ENCODE data around the gene ITGB5.

Gene ITGB5

GRCh38 chr3:124860599-124860998 is 26.6 kb downstream of the ITGB5 start:
- DNase-seq: peak in 1 of 2 experiments; percentile 35

GRCh38 chr3:124859025-124859424 is 28.1 kb downstream of the ITGB5 start:
- no peak for DNase-seq

DNA sequence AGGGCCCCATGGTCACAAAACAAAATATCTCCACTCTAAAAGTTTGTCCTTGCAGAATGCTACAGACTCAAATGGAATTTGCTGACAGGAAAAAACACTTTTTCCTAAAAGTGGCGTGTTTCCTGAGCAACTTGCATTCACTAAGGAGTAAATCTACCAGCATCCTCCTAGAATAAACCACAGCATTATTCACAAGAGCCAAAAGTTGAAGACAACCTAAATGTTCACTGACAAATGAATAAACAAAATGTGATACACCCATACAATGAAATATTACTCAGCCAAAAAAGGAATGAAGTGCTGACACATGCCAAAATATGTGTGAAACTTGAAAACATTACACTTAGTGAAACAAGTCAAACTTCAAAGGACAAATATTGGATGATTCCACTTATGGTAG is 28.9 kb downstream of the ITGB5 start:
- DNase-seq: no peak

DNA sequence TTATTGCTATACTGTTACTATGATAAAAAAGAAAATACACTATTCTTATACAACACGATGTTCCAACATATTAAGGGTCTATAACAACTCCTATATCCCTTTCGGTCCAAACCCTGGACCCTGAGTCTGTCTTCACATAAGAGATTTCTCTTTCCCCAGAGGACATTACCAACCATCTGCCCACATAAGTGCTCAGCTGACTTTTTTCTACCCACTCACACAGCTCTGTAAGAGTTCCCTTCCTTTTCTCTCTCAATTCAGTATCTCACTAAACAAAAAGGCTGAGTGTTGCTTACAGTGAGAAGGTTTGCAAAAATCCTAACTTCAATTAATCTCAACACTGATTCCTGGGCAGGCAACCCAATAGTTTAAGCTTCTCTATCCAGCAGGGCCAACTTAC is 30.5 kb downstream of the ITGB5 start:
- DNase-seq: no peak

GRCh38 chr3:124854009-124854408 is 33.2 kb downstream of the ITGB5 start:
- DNase-seq: no peak

GRCh38 chr3:124853446-124853845 is 33.7 kb downstream of the ITGB5 start:
- DNase-seq: no peak

- no peak for DNase-seq
Observed at GRCh38 chr3:124851905-124852304, 35.3 kb downstream of the ITGB5 start.

DNA sequence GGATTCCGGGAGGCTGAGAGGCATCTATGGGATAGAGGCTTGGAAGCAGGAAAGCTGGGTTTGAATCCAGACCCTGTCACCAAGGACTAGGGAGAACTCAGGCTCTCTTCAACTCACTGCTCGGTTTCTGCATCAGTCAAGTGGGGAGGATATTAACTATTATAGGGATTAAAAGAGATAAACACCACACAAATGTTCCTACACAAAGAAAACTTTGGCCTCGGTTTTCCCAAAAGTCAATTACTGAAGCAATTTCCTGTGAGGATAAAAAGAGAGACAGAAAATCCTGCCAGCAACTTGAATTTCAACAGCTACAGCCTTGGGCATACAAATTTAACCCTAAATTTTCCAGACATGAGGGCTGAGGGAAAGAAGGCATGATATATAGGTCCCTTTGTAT is 36.0 kb downstream of the ITGB5 start:
- DNase-seq: no peak

GRCh38 chr3:124850633-124851032 is 36.5 kb downstream of the ITGB5 start:
- no peak for DNase-seq

DNA sequence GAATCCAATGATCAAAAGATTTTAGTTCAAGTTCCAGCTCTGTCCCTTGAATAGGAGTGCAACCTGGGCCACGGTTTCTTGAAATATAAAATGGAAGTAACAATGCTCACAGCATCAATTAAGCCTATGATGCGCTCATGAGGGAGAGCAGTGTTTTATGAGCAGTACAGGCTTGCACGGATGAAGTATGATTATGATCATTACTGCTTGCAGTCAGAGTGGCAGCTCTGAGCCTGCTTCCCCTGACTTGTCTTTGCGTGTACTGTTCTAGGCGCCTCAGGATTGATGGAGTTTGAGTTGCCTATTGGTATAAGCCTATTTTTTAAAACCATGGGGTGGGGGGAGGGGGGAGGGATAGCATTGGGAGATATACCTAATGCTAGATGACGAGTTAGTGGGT is 37.0 kb downstream of the ITGB5 start:
- DNase-seq: no peak

DNA sequence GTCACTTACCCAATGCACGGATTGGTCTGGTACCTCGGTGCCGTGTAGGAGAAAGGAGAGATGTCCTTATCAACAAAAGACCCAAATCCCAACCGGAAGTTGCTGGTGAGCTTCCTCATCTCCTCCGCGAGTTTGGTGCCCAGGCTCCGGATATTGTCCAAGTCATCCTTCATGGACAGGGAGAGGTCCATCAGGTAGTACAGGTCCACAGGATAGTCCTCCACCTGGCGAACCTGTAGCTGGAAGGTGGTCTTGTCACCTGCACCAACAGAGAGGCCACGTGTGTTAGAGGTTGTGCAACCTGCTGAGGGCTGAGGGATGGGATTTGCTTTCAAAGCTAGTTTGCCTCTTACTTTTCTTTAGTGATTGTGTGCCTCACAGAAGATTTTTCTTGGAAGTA is 38.9 kb downstream of the ITGB5 start:
- no peak for DNase-seq

DNA sequence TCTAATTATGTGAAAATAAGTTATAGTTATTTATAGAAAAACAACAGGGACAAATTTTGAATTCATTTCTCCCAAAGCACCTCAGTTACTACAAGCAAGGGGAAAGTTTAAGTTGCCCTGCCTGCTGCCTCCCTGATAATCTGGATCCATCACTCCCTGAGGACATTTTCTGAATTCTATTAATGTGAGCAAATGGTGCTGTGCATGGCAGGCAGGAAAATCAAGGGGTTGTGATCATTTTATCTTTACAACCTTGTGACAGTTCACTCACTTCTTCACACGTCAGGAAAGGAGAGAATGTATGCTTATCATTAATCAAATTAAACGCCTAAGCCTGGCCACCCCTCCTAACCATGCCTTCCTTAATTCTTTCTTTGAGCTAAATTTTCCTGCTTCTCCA is 39.3 kb downstream of the ITGB5 start:
- DNase-seq: no peak

DNA sequence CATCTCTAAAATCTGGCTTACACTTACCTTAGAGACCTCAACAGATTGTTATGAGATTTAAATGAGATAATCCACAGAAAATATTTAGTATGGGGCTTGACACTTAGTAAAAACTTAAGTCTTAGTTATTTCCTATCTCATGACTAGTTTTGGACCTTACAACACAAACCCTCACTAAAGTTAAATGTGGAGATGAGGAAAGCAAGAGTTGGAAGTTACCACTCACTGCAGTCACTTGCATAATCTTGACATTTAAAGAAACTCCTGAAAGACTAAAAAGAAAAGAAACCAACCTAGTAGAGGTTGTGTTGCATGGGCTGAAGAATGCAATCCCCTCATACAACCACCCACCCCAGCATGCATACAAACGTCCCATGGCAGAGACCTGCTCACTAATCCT is 40.1 kb downstream of the ITGB5 start:
- no peak for DNase-seq

DNA sequence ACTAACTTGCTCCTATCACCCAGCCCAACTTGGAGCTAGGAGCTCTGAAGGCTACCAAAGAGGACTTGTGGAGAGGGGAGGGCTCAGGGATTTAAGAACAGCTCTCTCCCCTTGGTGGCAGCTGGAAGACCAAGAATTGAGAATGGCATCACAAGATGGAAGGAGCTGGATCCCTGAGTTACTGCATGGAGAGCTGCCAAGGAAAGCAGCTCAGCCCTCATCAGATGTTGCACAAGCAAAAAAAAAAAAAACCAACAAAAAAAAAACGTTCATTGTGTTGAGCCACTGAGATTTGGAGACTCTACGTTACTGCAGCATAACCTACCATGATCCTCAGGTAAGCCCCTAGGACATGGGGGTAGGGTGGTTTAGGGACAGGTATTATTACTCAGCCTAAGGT is 41.0 kb downstream of the ITGB5 start:
- peak in 1 of 2 experiments; percentile 29 for DNase-seq

- DNase-seq: no peak
Observed at GRCh38 chr3:124845406-124845805, 41.8 kb downstream of the ITGB5 start.

DNA sequence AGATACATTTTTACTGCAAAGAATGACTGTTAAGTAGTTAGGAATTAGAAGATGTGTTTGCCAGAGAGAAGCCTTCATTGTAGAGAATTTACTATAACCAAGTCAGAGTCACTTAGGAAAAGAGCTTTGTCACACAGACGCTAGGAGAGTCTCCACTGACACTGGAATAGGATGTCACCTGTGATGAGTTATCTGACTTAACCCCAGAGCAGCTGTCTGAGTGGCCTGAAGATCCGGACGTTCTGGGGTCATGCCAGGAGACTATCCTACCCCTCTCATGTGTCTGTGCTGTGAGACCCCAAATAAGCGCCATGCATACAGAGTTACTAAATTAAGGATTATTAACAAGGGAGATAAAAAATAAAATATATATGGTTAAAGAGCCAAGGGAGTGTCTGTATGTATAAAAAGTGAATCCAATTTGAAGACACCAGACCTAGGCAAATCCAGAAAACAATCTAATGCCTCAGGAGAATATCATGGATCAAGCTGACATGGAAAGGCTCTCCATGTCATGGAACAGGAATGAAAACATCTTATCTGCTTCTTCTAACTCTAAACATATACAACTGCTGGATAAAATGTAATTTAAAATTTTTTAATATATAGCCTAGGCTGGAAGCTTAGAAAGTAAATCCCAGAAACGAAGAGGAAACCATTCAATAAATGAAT is 43.5 kb downstream of the ITGB5 start:
- no peak for DNase-seq

DNA sequence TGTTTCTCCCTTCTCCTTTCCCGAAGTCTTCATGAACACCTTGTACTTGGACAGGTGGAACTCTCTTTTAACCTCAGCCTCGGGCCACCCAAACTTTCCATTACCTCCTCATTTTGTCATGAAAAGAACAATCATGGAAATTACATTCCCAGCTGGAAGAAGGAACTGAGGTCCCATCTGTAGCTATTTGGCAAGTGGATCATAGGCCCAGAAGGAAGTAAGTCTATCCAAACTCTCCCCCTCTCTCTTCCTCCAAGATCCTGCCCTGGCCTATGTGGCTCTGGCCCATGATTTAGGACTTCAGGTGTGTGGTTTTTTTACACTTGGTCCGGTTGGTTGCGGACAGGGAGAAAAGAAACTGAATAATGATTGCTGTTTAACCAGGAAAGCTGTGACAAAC is 44.1 kb downstream of the ITGB5 start:
- no peak for DNase-seq

GRCh38 chr3:124841517-124841916 is 45.6 kb downstream of the ITGB5 start:
- no peak for DNase-seq

DNA sequence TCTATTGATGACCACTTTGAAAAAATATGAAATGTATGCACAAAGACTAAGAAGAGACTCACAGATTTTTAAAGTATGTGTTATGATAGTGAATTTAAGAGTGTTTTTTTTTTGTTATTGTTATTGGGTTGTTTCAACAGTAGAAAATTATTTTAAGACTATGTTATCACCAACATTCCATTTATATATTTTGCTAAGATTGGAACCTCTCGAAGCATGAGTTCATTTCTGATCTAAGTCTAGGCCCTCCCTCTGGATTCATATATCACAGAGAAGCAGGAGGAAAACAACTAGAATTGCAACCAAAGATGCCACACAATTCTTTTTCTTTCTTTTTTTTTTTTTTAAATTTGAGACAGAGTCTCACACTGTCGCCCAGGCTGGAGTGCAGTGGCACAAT is 46.8 kb downstream of the ITGB5 start:
- no peak for DNase-seq

GRCh38 chr3:124839896-124840295 is 47.3 kb downstream of the ITGB5 start:
- no peak for DNase-seq

GRCh38 chr3:124838963-124839362 is 48.2 kb downstream of the ITGB5 start:
- no peak for DNase-seq

GRCh38 chr3:124837730-124838186 is 49.4 kb downstream of the ITGB5 start:
- no peak for DNase-seq

DNA sequence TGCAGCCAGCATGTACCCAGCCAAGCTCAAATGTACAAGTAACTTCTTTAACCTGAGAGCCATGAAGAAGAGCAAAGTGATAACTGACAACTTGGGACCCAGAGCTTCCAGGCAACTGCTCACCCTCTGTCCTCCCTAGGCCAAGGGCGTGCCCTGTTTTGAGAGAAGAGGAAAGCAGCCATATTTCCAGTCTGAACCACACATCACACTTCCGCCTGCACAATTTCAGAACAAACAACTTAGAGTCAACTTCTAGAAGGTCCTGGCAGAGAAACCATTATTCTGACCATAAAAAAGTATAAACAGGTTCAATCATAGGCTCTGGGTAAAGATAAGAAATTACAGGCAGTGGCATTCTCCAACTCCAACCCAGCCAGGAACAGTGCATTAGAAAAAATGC is 50.1 kb downstream of the ITGB5 start:
- DNase-seq: no peak

DNA sequence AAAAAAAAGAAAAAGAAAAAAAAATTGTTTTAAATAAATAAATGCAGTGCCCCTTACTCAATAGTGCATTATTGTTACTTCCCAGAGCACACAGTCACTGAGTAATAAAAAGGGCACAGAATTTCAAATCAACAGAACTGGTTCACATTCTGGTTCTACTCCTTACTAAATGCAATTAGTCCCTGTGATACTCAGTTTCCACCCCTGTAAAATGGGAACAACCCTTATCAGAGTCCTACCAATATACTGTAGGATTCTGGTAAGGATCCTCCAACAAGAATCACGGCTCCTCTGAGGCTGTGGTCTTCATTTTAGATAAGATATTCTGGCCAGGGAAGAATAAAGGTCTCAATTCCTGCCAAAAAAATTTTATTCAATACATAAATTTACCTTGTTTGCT is 50.7 kb downstream of the ITGB5 start:
- DNase-seq: no peak
